Measurements from ENCODE around the gene SLITRK5.

Gene SLITRK5

DNA sequence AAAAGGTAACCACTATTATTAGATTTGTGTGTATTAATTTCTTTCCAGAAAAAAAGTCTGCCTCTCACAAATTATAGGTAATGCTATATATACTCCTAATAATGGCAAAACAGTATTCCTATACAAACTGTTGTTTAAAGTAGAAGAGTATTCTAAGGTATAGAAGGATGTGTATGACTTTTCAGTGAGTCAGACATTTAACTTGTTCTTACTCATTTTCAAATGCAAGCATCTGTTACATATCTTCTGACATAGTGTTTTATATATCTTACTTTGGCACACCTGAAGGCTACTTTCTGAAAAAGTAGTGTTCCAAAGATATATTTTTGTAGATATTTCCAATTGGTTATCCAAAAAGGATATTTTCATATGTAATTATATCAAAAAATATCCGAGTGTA is 3.5 kb upstream of the SLITRK5 start:
- Histone ChIP-seq H3K4me3 (ENCODE audit: low read depth, low read length) (no peak overlapping the region), H3K9me3 (no peaks in the 10 kb centered on the region), H3K36me3 (no peaks in the 10 kb centered on the region), H3K27me3 (no peaks in the 10 kb centered on the region), H3K4me1 (no peaks in the 10 kb centered on the region)
- no peak for TF ChIP-seq CTCF (IDR thresholded peaks at IDR 0.05; ENCODE audit: low read depth, low read length)
- DNase-seq: no peak

GRCh38 chr13:87669379-87669978 is 1.7 kb upstream of the SLITRK5 start:
- peak; percentile 40 for DNase-seq
- Histone ChIP-seq H3K9me3 (no peaks in the 10 kb centered on the region), H3K4me1 (no peaks in the 10 kb centered on the region), H3K4me3 (ENCODE audit: low read depth, low read length) (no peak overlapping the region), H3K27me3 (peaks cover 6% of the 10 kb centered on the region; the same call in 1 of the 2 replicates), H3K36me3 (no peaks in the 10 kb centered on the region)
- TF ChIP-seq CTCF (IDR thresholded peaks at IDR 0.05; ENCODE audit: low read depth, low read length): peak; percentile 84

DNA sequence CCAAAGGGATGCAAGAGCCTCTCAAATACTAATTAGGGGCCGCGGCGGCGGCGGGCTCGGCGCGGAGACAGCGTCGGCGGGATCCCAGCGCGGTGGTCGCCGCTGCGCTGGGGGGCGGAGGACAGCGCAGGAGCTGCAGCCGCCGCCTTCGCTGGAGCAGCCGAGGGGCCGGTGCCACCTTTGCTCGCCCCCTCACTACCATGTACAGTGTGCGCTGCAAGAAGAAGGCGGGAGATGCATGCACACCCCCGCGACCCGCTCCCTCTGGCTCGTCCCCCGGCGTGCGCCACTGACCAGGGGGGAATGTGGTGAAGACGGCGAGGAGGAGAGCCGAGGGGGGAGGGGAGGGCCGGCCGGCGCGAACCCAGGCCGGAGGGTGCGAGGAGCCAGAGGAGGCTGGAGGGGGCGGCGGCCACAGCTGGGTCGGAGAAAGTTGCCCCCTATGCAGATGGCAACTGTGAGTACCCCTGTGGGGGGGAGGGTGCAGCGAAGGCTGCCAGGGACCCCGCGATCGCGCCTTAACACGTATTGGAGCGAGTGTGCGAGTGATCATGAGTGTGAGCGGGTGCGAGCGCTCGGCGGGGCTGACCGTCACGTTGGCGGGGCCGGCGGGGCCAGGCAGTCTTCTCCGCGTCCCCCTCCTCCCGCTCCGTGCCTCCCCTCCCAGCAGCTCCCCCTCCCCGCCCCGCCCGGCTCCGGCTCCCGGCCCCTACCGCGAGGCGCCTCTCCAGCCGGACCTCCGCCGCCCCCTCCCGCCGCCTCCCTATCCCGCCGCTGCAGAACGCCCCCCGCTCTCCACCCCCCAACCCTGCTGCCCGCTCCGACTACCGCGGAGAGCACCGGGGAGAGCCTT is 808 bp downstream of the SLITRK5 start:
- no peaks in the 10 kb centered on the region for H3K36me3 ChIP-seq
- DNase-seq: peak; percentile 59
- H3K4me1 ChIP-seq: no peaks in the 10 kb centered on the region
- H3K27me3 ChIP-seq: peaks cover 6% of the 10 kb centered on the region; the same call in 1 of the 2 replicates
- TF ChIP-seq CTCF (IDR thresholded peaks at IDR 0.05; ENCODE audit: low read depth, low read length): no peak
- H3K4me3 ChIP-seq (ENCODE audit: low read depth, low read length): peak overlapping the region; percentile 71
- H3K9me3 ChIP-seq: no peaks in the 10 kb centered on the region

GRCh38 chr13:87674247-87674738 is 3.1 kb downstream of the SLITRK5 start:
- Histone ChIP-seq H3K36me3 (no peaks in the 10 kb centered on the region), H3K4me1 (no peaks in the 10 kb centered on the region), H3K9me3 (no peaks in the 10 kb centered on the region), H3K27me3 (peaks cover 6% of the 10 kb centered on the region; the same call in 1 of the 2 replicates), H3K4me3 (ENCODE audit: low read depth, low read length) (peak overlapping the region; percentile 71)
- DNase-seq: no peak
- TF ChIP-seq CTCF (IDR thresholded peaks at IDR 0.05; ENCODE audit: low read depth, low read length): no peak

- H3K4me3 ChIP-seq (ENCODE audit: low read depth, low read length): no peak overlapping the region
- no peaks in the 10 kb centered on the region for H3K4me1 ChIP-seq
- DNase-seq: no peak
- no peak for TF ChIP-seq CTCF (IDR thresholded peaks at IDR 0.05; ENCODE audit: low read depth, low read length)
- H3K27me3 ChIP-seq: peaks cover 6% of the 10 kb centered on the region; the same call in 1 of the 2 replicates
- no peaks in the 10 kb centered on the region for H3K36me3 ChIP-seq
- no peaks in the 10 kb centered on the region for H3K9me3 ChIP-seq
Observed at GRCh38 chr13:87675851-87676250, 4.7 kb downstream of the SLITRK5 start.
